ENCODE results near the gene PARVA.

The PARVA gene

DNA sequence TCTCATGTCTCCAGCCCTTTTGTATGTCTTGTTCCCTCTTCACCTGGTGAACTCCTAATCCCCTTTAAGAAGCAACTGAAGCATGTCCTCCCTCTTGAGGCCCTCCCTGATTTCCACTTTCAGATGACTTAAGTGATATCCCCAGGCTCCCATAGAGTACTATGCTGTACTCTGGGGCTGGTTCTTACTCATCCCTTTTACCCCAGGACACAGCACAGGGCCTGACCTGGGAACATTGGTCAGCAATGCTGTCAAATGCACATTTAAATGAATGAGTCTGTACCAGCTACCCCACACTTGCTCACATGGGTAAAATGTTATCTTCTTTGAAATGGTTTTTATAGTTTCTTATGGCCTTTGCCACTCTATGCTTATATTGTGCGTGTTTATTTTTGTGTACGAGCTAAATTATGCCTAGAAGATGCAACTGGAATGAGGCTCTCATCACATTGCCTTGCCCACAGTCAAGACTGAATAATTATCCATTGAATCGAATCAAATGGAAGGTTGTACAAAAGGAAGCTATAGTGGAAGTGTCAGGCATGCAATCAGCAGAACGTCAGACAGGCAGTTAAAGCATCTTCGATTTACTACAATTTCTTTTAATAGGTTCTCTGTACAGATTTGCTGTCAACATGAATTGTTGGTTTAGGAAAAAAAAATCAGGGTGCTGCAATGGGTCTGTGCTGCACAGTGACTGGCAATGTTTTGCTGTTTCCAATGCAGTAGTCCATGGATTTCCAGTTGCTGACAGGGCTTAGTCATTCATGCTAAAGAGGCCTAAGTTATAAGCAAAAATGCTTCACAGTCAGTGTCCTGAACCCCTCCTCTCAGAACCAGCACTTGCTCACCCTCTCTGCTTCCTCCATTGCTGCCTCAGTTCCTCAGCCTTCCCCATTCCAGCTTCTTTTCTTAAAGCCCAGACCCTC lies 79.5 kb downstream of the PARVA start:
- DNase-seq (ENCODE audit: low read depth in 2 of 2), result no peak

DNA sequence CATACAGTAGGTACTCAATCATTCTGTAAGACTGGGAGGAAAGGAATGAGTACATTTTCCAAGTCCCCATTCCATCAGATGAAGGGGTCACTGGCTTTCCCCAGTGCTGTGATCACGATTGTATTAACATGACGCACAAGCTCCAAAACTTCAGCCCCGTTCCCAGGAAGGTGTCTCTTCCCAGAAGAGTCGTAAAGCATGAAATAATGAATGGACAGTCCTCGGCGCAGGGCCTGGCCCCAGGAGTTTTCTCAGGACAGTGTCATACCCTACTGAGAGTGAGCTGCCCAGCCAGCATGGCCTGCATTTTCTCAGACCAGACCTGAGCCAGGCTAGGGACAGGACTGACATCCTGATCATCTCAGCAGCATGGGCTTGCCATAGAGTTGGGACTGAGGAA lies 80.7 kb downstream of the PARVA start:
- DNase-seq (ENCODE audit: low read depth in 2 of 2), result no peak

DNA sequence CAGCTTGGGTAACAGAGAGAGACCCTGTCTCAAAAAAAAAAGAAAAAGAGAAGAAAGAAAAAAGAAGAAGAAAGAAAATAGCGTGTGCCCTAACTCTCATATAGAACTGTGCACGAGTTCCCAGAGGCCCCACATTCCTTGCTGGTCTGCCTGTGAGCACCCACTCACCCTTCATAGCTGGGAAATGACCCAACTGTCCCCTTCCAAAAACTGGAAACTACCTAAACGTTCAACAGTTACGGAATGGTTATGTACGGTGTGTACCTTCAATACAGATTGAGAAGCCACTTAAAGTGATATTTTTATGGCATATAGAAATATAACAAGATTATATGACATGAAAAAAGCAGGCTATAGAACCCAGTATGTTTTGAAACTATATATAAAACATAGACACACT lies 82.0 kb downstream of the PARVA start:
- no peak for DNase-seq (ENCODE audit: low read depth in 2 of 2)

DNA sequence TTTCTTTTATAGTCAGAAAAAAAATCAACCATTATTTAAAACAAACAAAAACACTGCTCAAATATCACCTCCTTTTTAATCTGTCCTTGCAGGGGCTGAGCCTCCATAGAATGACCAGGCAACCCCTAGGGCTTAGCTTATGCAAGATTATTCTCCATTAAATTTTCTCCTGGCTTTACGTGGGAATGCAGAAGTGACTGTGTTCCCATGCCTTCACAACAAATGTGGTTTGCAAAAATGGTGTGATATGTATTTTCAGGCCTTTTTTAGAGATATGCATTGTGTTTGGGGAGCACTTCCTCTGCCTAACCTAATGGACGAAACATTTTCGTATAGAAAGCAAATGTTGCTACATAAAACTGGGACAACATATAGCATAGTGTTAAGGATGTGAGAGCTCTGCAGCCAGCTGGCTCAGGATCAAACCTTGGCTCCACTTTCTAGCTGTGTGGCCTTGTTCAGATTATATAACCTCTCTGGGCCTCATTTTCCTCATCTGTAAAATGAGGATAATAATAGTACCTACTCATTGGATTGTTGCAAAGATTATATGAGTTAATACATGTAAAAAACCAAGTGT lies 82.6 kb downstream of the PARVA start:
- DNase-seq (ENCODE audit: low read depth in 2 of 2), result no peak

DNA sequence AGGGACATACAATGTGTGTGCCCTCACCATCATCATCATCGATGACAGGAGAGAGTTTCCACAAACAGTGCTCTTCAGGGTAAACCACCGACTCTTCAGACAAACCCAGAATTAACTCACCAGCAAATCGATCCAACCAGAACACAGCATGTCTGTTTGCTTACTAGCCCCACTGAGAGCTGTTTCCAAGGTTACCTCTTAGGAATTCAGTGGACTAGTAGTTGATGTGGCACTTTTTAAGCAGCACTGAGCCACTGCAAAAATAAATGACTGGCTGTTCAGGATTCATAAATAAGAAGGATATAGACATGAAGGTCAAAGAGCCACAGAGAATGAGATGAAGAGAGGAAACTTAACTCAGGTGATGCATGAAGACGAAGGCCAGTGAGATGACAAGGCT lies 83.1 kb downstream of the PARVA start:
- DNase-seq (ENCODE audit: low read depth in 2 of 2), result no peak

DNA sequence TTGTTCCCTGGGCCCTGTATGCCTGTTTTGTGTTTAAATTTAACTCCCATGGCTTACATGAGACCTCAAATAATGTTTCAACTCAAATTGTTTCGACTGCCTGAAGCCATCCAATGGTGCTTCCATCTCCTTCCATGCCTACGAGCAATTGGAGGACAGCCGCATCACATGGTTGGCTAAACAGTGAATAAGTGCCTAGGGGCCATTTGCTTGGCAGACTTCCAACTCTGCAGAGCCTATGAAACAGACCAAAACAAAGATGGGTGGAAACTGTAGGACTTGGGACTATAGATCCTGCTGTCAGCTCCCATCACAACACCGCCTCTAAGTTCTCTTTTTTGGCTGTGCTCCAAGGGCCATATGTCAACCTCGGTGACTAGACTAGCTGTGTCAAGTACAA lies 84.1 kb downstream of the PARVA start:
- no peak for DNase-seq (ENCODE audit: low read depth in 2 of 2)

DNA sequence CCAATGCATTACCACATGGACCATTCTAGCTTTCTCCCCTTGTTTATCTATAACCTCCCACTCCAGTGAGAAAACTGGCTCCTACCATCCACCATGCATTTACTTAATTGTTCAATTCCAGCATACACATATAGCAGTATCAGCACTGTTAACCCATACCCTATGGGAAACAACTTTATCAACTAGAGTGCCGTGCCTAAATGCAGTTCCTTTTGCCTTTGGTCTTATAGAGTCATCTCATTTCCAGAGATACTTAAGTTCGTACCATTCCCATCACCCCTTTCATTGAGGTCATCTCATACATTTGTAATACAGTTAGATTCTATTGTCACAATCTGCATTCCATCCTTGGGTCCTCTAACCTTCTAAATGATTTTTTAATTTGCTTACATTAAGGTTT lies 86.9 kb downstream of the PARVA start:
- no peak for DNase-seq (ENCODE audit: low read depth in 2 of 2)

DNA sequence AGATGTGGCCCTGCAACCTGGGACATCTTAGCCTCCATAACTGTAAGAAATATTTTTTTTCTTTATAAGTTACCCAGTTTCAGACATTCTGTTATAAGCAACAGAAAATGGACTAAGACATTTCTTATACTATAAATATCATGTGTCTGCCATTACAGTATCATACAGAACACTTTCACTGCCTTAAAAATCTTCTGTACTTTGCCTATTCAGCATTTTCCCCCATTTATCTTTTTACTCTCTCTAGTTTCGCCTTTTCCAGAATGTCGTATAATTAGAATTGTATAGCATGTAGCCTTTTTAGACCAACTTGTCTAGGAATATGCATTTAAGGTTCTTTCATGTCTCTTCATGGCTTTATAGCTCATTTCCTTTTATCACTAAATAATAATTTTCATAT lies 88.0 kb downstream of the PARVA start:
- no peak for DNase-seq (ENCODE audit: low read depth in 2 of 2)

DNA sequence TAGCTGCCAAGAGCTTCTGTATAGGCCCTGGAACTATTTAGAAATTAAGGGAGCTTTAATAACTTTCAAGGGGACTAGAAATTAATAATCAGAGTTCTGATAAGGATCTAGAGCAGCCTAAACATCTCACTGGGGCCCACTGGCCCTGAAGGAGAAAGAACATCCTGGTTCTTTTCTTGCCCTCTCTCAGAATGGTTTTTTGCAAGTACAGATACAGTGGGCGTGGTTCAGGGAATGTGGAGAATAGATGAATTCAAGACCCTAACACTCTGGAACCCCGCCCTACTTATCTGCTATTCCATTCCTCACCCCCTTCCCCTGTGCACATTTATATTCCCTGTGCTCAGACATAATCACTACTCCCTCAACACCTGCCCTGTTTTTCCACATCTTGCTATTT lies 90.2 kb downstream of the PARVA start:
- no peak for DNase-seq (ENCODE audit: low read depth in 2 of 2)

DNA sequence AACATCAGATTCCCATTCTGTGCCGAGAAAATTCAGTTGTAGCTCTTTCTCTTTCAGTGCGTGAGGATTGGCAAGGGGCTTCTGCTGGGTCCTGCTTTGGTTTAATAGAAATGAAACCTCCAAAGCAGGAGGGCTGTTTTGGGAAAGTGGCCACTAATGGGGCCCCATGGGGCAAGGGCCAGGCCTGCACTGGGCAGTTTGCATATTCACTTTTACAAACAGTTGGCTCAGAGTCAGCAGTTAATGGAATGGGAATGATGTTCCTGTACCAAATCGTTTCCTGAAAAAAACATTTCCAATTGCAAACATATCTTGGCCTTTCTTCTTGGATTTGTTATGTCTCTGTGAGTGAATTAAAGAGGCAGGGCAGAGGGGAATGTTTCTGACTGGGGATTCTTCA lies 92.1 kb downstream of the PARVA start:
- no peak for DNase-seq (ENCODE audit: low read depth in 2 of 2)

DNA sequence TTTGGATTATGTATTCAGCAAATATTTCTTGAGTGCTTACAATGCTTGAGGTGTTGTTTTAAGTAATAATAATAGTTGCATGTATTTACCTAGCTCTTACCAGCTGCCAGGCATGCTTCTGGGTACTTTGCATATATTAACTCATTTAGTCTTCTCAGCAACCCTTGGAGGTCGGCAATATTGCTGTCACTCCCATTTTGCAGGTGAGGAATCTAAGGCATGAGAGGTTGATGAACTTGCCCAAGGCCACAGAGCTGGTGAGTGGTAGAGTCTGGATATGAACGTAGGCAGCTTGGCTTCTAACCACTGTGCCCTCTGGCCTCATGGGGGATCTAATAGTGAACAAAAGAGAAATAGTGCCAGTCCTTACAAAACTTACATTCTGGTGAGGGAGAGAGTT lies 92.9 kb downstream of the PARVA start:
- no peak for DNase-seq (ENCODE audit: low read depth in 2 of 2)

DNA sequence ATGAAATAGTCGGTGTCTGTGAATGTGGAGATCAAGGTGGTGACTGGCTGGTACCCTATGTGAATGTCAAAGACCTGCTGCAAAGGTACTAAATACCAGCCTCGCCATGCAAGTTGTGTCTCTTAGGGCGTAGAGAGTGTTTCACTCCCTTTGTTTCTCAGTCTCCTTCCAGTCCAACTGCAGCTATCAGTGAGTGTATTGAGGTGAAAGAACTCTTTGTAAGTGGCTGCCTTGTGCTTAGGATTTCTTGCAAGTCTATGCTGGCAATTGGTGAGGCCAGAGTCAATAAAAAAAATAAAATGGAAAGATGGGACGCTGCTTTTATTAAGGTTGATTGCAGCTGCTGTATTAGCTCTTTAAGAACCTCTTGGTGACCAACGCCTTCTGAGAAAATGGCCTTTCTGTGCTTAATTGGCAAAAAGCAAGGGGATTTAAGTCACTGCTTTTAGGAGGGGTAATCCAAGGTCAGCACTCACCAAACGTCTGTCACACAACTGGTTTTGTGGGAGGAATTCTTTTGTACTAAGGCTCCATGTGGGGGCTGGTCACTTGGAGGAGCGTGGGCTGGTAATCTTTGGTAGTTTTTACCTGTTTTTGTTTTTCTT lies 95.1 kb downstream of the PARVA start:
- DNase-seq (ENCODE audit: low read depth in 2 of 2), result no peak

DNA sequence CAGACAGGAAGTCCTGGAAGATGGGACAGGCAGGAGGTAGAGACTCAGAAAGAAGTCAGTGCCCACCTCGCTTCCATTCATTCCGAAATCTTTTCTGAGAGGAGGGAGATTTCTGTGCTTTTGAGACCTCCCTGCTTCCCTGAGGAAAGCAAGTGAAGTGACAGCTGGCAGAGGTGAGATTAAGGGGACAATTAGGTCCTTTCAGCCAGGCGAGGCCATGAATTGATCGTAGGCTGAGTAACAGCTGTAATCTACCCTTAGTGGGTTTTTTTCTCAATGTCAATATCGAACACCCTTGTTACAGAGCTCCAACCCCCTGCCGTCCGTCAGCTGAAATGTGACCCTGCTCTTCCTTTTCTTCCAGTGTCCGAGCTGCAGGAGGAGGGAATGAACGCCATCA lies 96.0 kb downstream of the PARVA start:
- no peak for DNase-seq (ENCODE audit: low read depth in 2 of 2)

DNA sequence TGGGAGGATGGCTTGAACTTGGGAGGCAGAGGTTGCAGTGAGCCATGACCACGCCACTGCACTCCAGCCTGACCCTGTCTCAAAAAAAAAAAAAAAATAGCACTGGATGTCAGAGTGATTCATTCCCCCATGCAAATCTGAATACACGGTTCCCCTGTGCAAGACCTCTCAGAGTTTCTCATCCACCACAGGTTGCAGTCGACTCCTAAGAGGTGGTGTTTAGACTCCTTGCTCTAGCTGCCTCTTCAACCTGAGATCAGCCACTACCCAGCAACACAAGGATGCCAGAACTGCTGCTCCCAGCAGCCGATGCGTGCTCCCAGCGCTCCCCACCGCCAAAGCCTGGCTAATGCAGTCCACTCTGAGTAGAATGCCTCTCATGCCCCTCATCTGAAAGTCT lies 97.5 kb downstream of the PARVA start:
- no peak for DNase-seq (ENCODE audit: low read depth in 2 of 2)

DNA sequence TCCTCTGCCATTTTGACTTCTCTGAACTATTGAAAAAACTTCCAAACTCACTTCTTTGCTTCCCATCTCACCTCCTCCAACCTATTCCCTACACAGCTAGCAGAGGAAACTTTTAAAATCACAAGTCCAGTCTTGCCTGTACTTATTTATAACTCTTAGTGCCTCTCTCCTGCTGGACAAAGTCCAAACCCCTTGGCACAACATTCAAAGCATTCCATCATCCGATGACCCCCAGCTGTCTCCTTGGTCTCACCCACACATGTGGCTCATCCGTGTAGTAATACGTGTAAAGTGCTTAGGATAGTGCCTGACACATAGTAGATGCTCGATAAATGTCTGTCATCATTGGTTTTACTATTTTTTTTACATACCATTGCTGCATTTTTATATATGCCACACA lies 101.4 kb downstream of the PARVA start:
- DNase-seq (ENCODE audit: low read depth in 2 of 2), result no peak

DNA sequence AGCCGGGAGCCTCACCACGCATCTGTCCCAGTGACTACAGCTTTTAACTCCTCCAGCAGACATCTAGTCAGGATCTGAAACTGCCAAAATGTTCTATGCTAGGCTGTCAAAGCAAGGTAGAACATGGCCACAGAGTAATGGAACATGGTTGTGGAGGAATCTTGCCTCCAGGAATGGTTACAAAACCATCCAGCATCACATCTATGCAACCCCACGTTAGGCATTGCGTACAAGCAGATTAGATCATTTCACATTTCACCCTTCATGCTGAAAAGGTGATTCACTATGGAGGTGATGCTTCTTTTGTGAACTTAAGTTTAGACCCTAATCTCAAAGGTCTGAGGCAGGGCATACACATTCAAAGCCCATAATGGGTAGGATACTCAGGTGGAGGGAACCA lies 103.0 kb downstream of the PARVA start:
- no peak for DNase-seq (ENCODE audit: low read depth in 2 of 2)

DNA sequence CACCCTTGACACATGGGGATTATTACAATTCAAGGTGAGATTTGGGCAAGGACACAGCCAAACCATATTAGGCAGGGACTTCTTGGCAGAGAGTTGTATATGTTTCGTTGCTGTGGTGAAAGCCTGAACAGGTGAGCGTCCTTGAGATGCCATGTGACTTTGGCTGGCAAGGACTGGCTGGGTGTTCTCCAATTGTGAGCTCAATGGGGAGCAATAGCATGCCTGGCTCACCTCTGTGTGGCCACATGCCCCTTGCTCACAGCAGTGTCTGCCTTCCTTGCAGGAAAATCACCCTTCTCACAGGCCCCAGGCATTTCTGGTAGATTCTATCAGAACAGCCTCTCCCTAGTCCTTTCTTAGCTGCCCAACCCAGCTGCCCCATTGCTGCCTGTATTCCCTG lies 105.5 kb downstream of the PARVA start:
- no peak for DNase-seq (ENCODE audit: low read depth in 2 of 2)

DNA sequence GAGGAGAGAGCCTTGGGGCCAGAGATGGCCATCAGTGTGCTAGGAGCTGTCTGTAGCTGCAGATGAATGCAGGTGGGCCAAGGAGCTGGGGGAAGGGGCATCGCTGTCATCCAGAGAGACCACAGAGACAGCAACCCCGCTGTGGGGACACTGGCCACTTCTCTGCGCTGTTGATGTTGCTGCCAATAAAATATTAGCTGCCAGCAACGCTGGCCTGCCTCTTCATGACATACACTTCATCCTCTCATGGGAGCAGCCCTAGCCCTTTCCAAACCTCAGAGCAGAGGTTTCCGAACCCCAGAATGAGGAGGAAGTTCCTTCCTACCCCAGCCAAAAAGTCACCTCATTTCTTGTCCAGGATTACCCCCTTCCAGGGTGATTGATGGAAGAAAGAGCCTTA lies 106.2 kb downstream of the PARVA start:
- no peak for DNase-seq (ENCODE audit: low read depth in 2 of 2)

DNA sequence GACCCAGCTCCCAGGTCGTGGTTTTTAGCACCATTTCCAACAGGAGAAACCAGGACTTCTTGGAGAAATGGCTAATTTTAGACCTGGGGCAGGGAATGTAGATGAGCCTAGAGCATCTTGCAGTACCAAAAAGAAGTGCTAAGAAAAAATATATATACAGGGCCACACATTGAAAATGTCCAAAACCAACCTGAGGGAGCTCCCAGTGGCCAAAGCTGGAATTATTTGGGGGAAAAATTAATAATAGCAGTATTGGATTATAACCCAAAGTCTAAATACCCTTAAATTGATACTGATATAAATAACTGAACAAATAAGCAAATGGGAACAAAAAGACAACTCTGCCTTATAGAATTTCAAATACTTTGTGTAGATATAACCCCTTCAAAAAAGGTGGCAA lies 108.0 kb downstream of the PARVA start:
- no peak for DNase-seq (ENCODE audit: low read depth in 2 of 2)

DNA sequence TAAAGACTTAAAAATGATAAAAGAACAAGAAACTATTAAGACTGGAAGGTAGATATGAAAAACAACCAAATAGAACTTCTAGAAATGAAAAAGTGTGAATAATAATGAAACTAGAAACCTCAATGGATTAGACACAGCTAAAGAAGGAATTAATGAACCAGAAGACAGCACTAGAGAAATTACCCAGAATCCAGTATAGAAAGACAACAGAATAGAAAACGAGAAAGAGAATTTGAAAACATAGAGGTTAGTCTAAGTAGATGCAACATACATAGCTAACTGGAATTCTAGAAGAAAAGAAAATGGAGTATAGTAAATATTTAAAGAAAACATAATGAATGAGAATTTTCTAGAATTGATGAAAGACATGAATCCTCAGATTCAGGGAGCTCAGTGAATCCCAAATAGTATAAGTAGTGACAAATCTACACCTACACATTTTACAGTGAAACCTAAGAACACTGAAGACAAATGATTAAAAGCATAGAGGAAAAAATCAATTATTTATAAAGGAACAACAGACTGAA lies 111.9 kb downstream of the PARVA start:
- DNase-seq (ENCODE audit: low read depth in 2 of 2), result no peak

DNA sequence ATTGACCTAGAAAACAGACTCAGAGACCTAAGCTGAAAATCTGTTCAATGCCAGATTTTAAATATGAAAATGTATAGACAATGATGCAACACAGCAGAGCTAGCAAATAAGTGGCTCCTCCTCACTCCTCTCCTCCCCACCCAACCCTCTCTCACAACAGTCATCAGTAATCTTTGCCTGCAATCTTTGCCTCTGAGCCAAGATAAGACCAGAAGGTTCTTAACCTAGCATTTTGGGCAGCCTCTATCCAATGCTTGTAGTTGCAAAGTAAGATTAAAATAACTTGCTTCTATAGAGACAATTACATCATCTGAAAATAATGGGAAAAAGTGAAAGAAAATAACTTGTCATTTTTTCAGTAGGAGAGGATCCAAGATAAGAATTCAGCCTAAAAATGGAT lies 117.3 kb downstream of the PARVA start:
- no peak for DNase-seq (ENCODE audit: low read depth in 2 of 2)

DNA sequence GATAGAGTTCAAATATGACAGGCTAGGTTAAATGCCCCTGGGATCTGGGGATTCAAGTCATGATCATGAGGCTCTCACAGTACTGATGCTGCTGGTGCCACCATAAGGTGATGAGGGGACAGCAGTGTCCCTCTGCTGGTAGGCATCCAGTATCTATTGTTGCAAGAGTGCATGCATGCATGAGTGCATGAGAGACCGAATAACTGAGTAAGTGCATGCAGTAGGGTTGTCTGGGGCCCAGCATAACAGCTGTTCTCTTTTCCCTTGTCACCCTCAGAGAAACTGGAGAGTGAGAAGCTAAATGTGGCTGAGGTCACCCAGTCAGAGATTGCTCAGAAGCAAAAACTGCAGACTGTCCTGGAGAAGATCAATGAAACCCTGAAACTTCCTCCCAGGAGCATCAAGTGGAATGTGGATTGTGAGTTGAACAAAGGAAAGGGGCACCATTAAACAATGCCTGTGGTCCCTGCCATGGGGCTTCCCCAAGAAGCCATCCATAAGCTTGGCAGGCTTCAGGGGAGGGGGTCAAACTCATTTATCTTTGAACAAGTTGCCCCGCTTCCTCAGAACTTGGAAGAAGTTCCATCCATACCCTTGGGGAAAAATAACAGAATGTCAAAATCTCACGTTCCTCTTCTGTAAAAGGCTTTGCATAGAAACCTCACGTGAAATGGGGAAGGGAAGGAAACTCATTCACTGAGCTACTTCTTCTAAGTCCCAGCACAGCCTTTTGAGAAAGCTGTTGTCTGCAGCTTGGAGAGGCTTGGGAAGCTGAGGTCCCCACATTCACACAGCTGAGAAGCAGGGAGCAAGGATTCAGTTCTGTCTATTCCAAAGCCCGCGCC lies 119.0 kb downstream of the PARVA start:
- no peak for DNase-seq (ENCODE audit: low read depth in 2 of 2)
